ENCODE measurements around the gene ATXN1. TPM values are rescaled to one million over a fixed set of nuclear protein-coding genes. Genes with fewer than 3 reads are reported as not detected.

ATXN1 gene
- polyA plus RNA-seq, 2 of the 4 experiments (the other 2 are of a cell fraction): 2.9 to 8.3 TPM

DNA sequence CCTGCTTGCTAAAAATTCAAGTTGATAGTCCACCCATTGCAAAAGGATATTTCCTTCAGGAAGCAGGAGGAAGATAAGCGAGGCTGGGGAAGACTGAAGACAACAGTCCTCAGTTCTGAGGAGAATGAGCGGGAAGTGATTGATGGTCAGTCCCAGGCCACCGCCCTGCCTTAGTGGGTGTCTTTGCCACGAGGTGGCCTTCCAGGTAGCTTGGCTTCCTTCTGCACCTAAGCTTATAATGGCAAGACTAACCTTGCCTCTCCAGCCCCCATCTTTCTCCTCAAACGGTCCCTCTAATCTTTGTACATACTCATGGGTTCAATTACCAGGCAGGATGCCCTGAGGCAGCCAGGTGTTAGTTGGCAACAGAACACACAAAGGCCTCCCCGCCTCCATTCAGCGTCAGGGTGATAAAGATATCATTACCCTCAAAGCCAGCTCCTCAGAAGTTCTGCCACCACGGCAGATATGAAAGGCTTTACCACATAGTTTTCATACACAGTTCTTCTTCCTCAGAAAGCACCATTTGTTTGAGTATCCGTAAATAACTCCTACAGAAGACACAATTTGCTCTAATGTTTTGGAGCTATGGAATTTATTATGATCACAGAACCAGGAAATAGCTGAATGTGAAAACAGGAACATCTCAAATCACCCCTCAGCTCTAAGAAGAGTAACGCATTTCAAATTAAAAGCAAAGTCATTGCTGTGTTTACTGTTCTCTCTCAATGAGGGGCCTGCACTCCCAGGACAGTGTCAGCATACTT is 249.4 kb downstream of the ATXN1 start:
- DNase-seq (ENCODE audit: low read depth in 1 of 2, low spot score in 1 of 2): no peak
- H3K27ac ChIP-seq: no peak overlapping the region
- TF ChIP-seq ZSCAN20 (CRISPR knock-in tag; IDR thresholded peaks at IDR 0.05): no peak
- TF ChIP-seq, protein P1, sequence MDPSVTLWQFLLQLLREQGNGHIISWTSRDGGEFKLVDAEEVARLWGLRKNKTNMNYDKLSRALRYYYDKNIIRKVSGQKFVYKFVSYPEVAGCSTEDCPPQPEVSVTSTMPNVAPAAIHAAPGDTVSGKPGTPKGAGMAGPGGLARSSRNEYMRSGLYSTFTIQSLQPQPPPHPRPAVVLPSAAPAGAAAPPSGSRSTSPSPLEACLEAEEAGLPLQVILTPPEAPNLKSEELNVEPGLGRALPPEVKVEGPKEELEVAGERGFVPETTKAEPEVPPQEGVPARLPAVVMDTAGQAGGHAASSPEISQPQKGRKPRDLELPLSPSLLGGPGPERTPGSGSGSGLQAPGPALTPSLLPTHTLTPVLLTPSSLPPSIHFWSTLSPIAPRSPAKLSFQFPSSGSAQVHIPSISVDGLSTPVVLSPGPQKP (IDR thresholded peaks at IDR 0.05; ENCODE audit: low read depth, low read length): no peak
- TF ChIP-seq NPAS2 (CRISPR knock-in tag; IDR thresholded peaks at IDR 0.05; ENCODE audit: borderline replicate concordance): no peak
- TF ChIP-seq CTCF (IDR thresholded peaks at IDR 0.05): no peak
- TF ChIP-seq ESRRA (IDR thresholded peaks at IDR 0.05; ENCODE audit: borderline replicate concordance, low read length): no peak
- TF ChIP-seq CEBPB (IDR thresholded peaks at IDR 0.05): no peak
- TF ChIP-seq BCL3 (IDR thresholded peaks at IDR 0.05): no peak
- no peak for TF ChIP-seq MAFK (IDR thresholded peaks at IDR 0.05; ENCODE audit: partially characterized antibody)
- TF ChIP-seq ZC3H11A (IDR thresholded peaks at IDR 0.05): no peak
- no peak for TF ChIP-seq CBX8 (IDR thresholded peaks at IDR 0.05)
- no peak for FAIRE-seq
- POLR2A ChIA-PET: no interaction called here
- H3K9me3 ChIP-seq: no peaks in the 10 kb centered on the region
- 81% methylated on average over 9 of the region's 10 CpGs for WGBS (ENCODE audit: missing lambda C conversion rate)
- no peak overlapping the region for H3K4me2 ChIP-seq
- H3K4me1 ChIP-seq: no peaks in the 10 kb centered on the region; the same call in 2 of the 3 replicates
- no peak for ATAC-seq
- CTCF ChIA-PET: interaction anchor here (0.7 to 4.3 kb wide), 32 partner anchors 10 to 453 kb away, joined by 3 to 24 read pairs (median 4); partner anchors contain the start of gene ATXN1
- H3K4me3 ChIP-seq: no peak overlapping the region

DNA sequence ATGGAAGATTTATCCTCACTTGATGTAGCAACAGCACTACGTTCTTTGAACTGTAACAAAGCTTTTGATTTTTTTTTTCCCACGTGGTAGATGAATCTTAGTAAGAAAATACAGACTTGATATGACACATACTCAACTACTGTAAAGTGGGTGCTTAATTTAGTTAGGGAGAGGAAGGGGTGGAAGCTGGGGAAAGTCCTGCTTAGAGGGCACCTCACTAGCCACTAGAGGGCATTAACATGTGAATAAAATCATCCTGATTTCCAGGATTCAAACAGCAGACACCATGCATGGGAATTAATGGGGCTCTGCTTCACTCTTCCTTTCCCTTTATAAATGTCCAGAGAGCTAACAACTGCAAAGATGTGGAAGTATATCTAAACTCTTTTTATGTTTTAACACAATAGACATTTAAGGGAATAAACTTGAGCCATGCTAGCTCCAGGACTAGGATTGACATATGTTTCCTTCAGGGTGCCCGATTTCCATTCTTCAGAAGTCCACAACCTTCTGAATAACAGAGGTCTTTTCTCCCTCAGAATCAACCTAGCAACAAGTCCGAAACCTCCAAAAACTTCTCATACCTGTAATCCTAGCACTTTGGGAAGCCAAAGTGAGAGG is 250.1 kb downstream of the ATXN1 start:
- FAIRE-seq: no peak
- Histone ChIP-seq H3K27ac (no peak overlapping the region), H3K9me3 (no peaks in the 10 kb centered on the region), H3K4me3 (no peak overlapping the region), H3K4me1 (no peaks in the 10 kb centered on the region; the same call in 2 of the 3 replicates), H3K4me2 (no peak overlapping the region)
- DNase-seq (ENCODE audit: low read depth in 1 of 2, low spot score in 1 of 2): peak; percentile 12 to 38
- no peak for TF ChIP-seq KDM5A (IDR thresholded peaks at IDR 0.05)
- peak; percentile 67 for TF ChIP-seq SMC3 (IDR thresholded peaks at IDR 0.05)
- peak; percentile 62 for TF ChIP-seq CTCF (IDR thresholded peaks at IDR 0.05)
- peak; percentile 55 to 58; a peak in 4 of 5 replicates for TF ChIP-seq RAD21 (conservative IDR thresholded peaks at IDR 0.05 in 1 of 2, IDR thresholded peaks at IDR 0.05 in 1 of 2)
- no peak for TF ChIP-seq ZSCAN20 (CRISPR knock-in tag; IDR thresholded peaks at IDR 0.05)
- peak in 1 of 2 experiments; percentile 80; a peak in 3 of 6 replicates for ATAC-seq
- POLR2A ChIA-PET: no interaction called here
- WGBS (ENCODE audit: missing lambda C conversion rate): 56% methylated on average over 4 of the region's 4 CpGs
- CTCF ChIA-PET: interaction anchor here (0.7 to 4.3 kb wide), 37 partner anchors 11 to 575 kb away, joined by 3 to 24 read pairs (median 4); partner anchors contain the start of gene ATXN1
